DOHH2 (cell line): ENCODE results near the gene TRIM15.
"Not testable (repeated sequence)": the region's sequence is repeated elsewhere in the genome, so short reads cannot be mapped to it uniquely, and the experiment has no call there.

ENCODE experiments used
- H3F3A ChIP-seq: fragments of 200-600 bp; sonication (generic), shearing (Covaris generic); 2 replicates; pipeline ENCODE4 v1.6.0; 2016; ENCODE audit warnings: antibody characterized with exemption, mild to moderate bottlenecking; ENCODE audit not compliant: control insufficient read depth, insufficient read depth
- H3K27ac ChIP-seq: fragments of 200-600 bp; sonication (generic); 2 replicates; pipeline ENCODE4 v1.5.1; 2014; ENCODE audit warnings: low read depth, mild to moderate bottlenecking, low read length, moderate library complexity
- H3K27me3 ChIP-seq: fragments of 200-600 bp; sonication (generic); 2 replicates; pipeline ENCODE4 v1.6.1; 2014; ENCODE audit warnings: mild to moderate bottlenecking, low read length, mixed read lengths; ENCODE audit not compliant: control insufficient read depth
- H3K36me3 ChIP-seq: fragments of 200-600 bp; sonication (generic); 2 replicates; pipeline ENCODE4 v1.6.1; 2014; ENCODE audit warnings: mild to moderate bottlenecking, low read length, moderate library complexity, mixed read lengths; ENCODE audit not compliant: control insufficient read depth
- H3K4me1 ChIP-seq: fragments of 200-600 bp; sonication (generic); 2 replicates; pipeline ENCODE4 v1.6.1; 2014; ENCODE audit warnings: mild to moderate bottlenecking, low read length, mixed read lengths; ENCODE audit not compliant: control insufficient read depth
- H3K4me2 ChIP-seq: fragments of 200-600 bp; sonication (generic); 2 replicates; pipeline ENCODE4 v1.6.0; 2014; ENCODE audit warnings: mild to moderate bottlenecking, low read length, moderate library complexity
- H3K4me3 ChIP-seq: fragments of 200-600 bp; sonication (generic); 2 replicates; pipeline ENCODE4 v1.5.1; 2014; ENCODE audit warnings: mild to moderate bottlenecking, low read length, mixed read lengths
- H3K79me2 ChIP-seq: fragments of 200-600 bp; sonication (generic); 2 replicates; pipeline ENCODE4 v1.6.1; 2014; ENCODE audit warnings: mild to moderate bottlenecking, low read length, mixed read lengths; ENCODE audit not compliant: control insufficient read depth
- H3K9me2 ChIP-seq: fragments of 200-600 bp; sonication (generic); replicated peaks from 2 replicates; pipeline ENCODE4 v1.6.1; 2014; ENCODE audit warnings: mild to moderate bottlenecking, low read length, mixed read lengths; ENCODE audit not compliant: control insufficient read depth
- H3K9me3 ChIP-seq: fragments of 200-600 bp; sonication (generic); 2 replicates; pipeline ENCODE4 v1.6.1; 2014; ENCODE audit warnings: antibody characterized with exemption, low read length, mixed read lengths; ENCODE audit not compliant: control insufficient read depth, insufficient read depth
- H4K20me1 ChIP-seq: fragments of 200-600 bp; sonication (generic); 2 replicates; pipeline ENCODE4 v1.6.0; 2014; ENCODE audit warnings: low read depth, mild to moderate bottlenecking, antibody characterized with exemption, low read length, moderate library complexity; ENCODE audit not compliant: control insufficient read depth, insufficient read depth
- CTCF ChIP-seq: fragments of 200-600 bp; sonication (generic); IDR thresholded peaks from one replicate; pipeline ENCODE4 v1.5.1; 2014; ENCODE audit warnings: antibody characterized with exemption, mild to moderate bottlenecking, low read depth, low read length; ENCODE audit not compliant: poor library complexity, severe bottlenecking
- EZH2phosphoT487 ChIP-seq: fragments of 200-600 bp; sonication (generic); IDR thresholded peaks from 2 replicates; pipeline ENCODE4 v1.6.1; 2017; ENCODE audit warnings: borderline replicate concordance, mild to moderate bottlenecking, antibody characterized with exemption, low read length, moderate library complexity, mixed read lengths

TRIM15 gene

GRCh38 chr6:30163090-30163917 is at the start of gene TRIM15:
Gene TRIM15 (plus strand): TSS chr6:30163546. CDS start chr6:30163685, 139 bp downstream.
- Histone ChIP-seq H3F3A (no peaks in the 10 kb centered on the region), H3K79me2 (no peaks in the 10 kb centered on the region), H3K9me3 (no peaks in the 10 kb centered on the region), H3K9me2 (no peaks in the 10 kb centered on the region), H3K4me2 (no peak within 1 kb of the TSS), H3K36me3 (no peaks in the 10 kb centered on the region), H3K27me3 (peaks cover 30% of the 10 kb centered on the region), H3K4me3 (no peak within 1 kb of the TSS), H4K20me1 (no peaks in the 10 kb centered on the region), H3K27ac (no peak within 1 kb of the TSS), H3K4me1 (no peaks in the 10 kb centered on the region)
- TF ChIP-seq CTCF (no peak), EZH2phosphoT487 (no peak)

GRCh38 chr6:30113841-30114240 is 49.5 kb upstream of the TRIM15 start:
- Histone ChIP-seq H3K27me3 (peaks cover 36% of the 10 kb centered on the region), H3K36me3 (no peaks in the 10 kb centered on the region), H3K4me1 (no peaks in the 10 kb centered on the region), H4K20me1 (no peaks in the 10 kb centered on the region), H3K9me3 (no peaks in the 10 kb centered on the region), H3K79me2 (no peaks in the 10 kb centered on the region), H3F3A (no peaks in the 10 kb centered on the region), H3K4me3 (no peak overlapping the region), H3K27ac (no peak overlapping the region), H3K4me2 (no peak overlapping the region), H3K9me2 (no peaks in the 10 kb centered on the region)
- TF ChIP-seq EZH2phosphoT487 (no peak), CTCF (no peak)

GRCh38 chr6:30116724-30117123 is 46.6 kb upstream of the TRIM15 start:
- Histone ChIP-seq H3K27me3 (peaks cover 34% of the 10 kb centered on the region), H3K27ac (no peak overlapping the region), H3F3A (no peaks in the 10 kb centered on the region), H3K4me2 (no peak overlapping the region), H3K79me2 (no peaks in the 10 kb centered on the region), H3K4me3 (no peak overlapping the region), H3K9me2 (no peaks in the 10 kb centered on the region), H3K4me1 (no peaks in the 10 kb centered on the region), H3K36me3 (no peaks in the 10 kb centered on the region), H4K20me1 (no peaks in the 10 kb centered on the region), H3K9me3 (no peaks in the 10 kb centered on the region)
- TF ChIP-seq EZH2phosphoT487 (no peak), CTCF (no peak)

GRCh38 chr6:30118691-30119090 is 44.7 kb upstream of the TRIM15 start:
- H3K4me3 ChIP-seq, H3K9me3 ChIP-seq, H3K4me2 ChIP-seq, H3K4me1 ChIP-seq, H3K36me3 ChIP-seq, H3K9me2 ChIP-seq, H3K27ac ChIP-seq, H3K79me2 ChIP-seq, H3F3A ChIP-seq, H4K20me1 ChIP-seq: not testable (repeated sequence)
- peaks cover 21% of the 10 kb centered on the region for H3K27me3 ChIP-seq
